NK-92 treated with Interleukin-12 subunit alpha and Interleukin-12 subunit beta, amount 100 ng/mL, for 24 hours (cell line): Measurements from ENCODE around the gene MYO5A.
A peak's percentile ranks its signal among the peaks of the same experiment; 100 is the strongest.
"Not testable (repeated sequence)": the region's sequence is repeated elsewhere in the genome, so short reads cannot be mapped to it uniquely, and the experiment has no call there.

Experiments used
- DNase-seq: peaks from one replicate; lab custom pipeline; 2025; lab: John Stamatoyannopoulos, UW

MYO5A gene

GRCh38 chr15:52528564-52529340 is at the start of gene MYO5A:
Gene MYO5A (minus strand): TSS chr15:52528880. CDS start chr15:52528806, 74 bp downstream.
- peak; percentile 87 for DNase-seq

DNA sequence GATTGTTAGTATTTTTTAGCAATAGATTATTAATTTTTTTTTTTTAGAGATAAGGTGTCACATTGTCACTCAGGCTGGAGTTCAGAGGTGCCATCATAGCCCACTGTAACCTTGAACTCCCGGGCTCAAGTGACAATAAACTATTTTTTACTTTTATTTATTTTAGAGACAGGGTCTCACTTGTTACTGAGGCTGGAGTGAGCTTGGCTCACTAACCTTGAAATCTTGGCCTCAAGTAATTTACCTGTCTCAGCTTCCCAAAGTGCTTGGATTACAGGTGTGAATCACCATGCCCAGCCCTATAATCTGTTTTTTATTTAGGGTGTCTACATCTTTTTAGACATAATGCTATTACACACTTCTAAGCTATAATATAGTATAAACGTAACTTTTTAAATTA is 48.0 kb upstream of the MYO5A start:
- no peak for DNase-seq

GRCh38 chr15:52575573-52575972 is 46.9 kb upstream of the MYO5A start:
- DNase-seq: not testable (repeated sequence)

DNA sequence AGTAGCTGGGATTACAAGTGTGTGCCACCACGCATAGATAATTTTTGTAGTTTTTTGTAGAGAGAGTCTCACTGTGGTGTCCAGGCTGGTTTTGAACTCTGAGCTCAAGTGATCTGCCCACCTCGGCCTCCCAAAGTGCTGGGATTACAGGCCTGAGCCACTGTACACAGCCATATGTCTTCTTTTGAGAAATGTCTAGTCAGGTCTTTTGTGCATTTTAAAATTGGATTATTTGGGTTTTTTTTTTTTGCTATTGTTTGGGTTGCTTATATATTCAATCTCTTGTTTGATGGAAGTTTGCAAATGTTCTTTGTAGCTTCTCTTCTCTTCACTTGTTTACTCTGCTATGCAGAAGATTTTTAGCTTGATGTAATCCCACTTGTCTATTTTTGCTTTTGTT is 46.4 kb upstream of the MYO5A start:
- DNase-seq: no peak

GRCh38 chr15:52574623-52575022 is 45.9 kb upstream of the MYO5A start:
- DNase-seq: not testable (repeated sequence)

DNA sequence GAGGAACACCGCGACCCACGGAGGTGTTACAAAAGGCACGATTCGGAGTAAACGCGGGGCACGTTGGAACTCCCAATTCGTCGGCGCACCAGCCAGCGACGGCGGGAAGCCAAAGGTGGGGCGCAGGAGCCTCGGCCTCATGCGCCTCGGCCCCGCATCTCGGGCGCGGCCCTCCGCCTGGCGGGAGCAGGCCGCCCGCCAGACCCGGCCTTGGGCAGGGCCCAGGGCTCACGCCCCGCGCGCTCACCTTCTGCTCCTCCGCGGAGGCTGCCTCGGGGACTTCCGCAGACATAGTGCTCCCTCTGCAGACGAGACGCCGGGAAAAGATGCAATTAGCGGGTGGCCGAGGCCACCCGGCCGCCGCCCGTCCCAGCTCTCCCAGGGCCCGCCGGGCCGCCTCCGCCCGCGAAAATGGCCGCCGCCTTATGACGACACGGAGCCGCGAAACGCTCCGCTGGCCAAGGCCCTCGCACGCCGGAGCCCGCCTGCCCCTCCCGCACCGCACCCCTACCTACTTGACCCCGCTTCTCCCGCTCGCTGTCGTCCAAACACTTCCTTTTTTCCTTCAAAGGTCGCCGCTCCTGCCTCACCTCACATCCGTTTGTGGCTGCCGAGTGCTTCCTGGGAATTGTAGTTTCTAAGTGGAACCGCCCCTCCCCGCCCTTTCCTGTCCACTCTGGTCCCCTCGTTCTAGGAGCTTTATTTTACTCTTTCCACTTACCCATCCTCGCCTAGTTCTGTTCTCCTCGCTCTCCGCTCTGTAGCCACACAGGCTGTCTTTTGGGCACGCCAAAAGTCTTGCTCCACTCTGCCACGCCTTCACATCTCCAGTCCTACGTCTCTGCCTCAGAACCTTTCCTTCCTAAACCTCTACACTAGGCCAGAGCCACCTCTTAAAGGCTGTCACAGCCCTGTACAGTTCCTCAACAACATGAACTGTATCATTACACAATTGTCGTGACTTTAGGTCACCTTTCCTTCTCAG is 40.2 kb upstream of the MYO5A start, which contains the start of gene ARPP19:
ARPP19 (minus strand) TSS at position 430 of the 985 bp plus-strand sequence; CDS start at position 292, 138 bp downstream.
- peak; percentile 84 for DNase-seq

- DNase-seq: no peak
Observed at GRCh38 chr15:52567871-52568600, 39.4 kb upstream of the MYO5A start.

DNA sequence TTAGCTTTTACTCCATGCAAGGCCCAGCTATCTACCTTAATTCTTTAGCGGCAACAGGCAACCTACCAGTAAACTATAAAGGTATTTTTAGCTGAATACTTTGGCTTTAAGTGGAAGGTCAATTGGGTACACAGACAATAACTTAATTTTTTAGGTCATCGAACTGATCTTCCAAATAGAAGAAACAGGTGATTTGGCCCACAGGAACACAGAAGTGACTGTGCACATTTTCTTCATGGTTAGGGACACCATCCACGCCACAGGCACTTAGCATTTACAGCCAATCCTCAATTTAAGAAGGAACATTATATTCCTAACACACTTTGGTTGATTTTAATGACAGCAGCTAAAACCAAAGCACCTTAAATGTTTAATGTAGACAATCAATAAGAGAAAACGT is 38.2 kb upstream of the MYO5A start:
- no peak for DNase-seq

DNA sequence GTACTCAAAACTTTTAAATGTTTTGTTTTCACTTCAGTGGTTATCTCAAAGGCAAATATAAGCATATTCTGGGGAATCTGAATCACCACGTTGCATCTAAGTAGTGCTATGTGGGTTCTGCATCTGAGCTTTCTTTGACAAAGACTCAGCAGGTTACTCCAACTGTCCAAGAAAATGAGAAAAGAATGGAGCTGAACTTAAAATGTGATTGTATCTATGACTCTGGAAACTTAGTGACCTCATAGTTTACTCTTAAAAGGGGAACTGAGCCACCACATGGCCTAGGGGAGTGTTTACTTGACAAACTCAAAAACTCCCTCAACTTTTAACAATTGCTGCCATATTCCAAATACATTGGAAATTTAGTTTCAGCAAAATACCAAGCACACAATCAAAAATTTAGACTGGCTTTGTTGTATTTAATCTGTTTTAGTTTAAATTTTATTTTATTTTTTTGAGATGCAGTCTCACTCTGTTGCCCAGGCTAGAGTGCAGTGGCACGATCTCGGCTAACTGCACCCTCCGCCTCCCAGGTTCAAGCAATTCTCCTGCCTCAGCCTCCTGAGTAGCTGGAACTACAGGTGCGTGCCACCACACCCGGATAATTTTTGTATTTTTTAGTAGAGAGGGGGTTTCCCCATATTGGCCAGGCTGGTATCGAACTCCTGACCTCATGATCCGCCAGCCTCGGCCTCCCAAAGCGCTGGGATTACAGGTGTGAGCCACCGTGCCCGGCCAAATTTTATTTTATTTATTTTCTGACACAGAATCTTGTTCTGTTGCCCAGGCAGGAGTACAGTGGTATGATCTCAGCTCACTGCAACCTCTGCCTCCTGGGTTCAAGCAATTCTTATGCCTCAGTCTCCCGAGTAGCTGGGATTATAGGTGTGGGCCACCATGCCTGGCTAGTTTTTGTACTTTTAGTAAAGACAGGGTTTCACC is 37.0 kb upstream of the MYO5A start:
- not testable (repeated sequence) for DNase-seq

- no peak for DNase-seq
Observed at GRCh38 chr15:52563501-52564060, 34.9 kb upstream of the MYO5A start.

GRCh38 chr15:52559575-52559974 is 30.9 kb upstream of the MYO5A start:
- no peak for DNase-seq

DNA sequence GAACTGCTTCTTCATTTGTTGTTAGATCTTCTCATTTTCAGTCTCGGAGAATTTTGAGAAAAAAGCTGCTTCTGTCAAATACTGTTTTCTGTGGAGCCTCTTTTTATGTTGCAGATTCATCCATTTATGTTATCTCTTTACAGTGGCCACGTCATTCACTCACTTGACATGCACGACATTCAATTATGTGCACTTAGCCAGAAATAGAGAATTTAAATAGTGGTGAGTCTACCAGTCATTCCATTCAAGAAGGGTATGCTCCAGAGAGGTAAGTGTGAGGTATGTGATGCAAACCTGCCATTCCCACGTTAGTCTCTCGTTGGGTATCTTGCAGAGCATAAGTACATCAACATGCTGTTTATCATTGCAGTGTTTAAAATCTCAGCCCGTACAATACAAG is 30.3 kb upstream of the MYO5A start:
- no peak for DNase-seq

GRCh38 chr15:52558196-52558595 is 29.5 kb upstream of the MYO5A start:
- peak; percentile 57 for DNase-seq

DNA sequence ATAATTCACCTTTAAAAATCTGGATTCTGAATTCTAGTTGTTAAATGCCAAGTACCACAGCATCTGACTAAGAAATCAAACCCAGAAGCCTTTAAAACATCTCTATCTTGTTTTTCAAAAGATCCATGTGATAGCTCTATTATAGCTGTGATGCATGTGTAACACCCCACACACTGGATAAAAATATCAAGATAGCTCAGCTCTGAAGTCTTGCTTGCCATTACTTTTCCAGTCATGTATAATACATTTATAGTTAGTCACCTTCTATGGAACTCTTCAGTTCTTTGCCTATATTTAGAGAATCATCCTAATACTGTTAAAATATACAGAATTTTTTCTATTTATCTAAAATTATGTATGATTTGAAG is 28.6 kb upstream of the MYO5A start:
- DNase-seq: no peak

GRCh38 chr15:52556524-52557273 is 28.0 kb upstream of the MYO5A start:
- DNase-seq: no peak

DNA sequence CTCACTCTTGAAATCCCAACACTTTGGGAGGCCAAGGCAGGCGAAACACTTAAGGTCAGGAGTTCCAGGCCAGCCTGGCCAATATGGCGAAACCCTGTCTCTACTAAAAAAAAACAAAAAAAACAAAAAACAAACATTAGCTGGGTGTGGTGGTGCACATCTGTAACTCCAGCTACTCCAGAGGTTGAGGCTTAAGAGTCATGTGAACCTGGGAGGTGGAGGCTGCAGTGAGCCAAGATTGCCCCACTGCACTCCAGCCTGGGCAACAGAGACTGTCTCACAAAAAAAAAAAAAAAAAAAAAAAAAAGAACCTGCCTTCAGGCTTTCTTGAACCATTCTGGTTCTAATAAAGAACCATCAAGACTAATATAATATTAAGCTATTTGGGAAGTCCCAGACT is 23.6 kb upstream of the MYO5A start:
- no peak for DNase-seq

DNA sequence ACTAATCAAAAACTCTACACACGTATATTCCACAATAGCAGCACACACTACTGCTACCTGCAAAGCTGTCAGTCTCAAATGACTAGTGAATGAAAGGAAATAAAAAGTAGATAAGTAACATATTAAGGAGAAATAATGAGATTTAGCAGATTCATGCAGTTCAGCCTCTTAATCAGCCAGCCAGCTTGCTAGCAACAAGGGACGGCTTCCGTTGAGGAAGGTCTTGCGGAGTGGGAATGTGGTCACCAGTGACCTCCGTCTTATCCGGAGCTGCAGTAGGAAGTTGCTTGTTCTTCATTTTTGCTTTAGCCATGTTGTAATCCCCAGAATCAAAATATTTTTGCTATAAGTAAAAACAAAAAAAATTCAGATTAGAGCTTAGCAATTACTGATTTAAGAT is 23.1 kb upstream of the MYO5A start:
- no peak for DNase-seq

- DNase-seq: not testable (repeated sequence)
Observed at GRCh38 chr15:52551186-52551585, 22.5 kb upstream of the MYO5A start.

DNA sequence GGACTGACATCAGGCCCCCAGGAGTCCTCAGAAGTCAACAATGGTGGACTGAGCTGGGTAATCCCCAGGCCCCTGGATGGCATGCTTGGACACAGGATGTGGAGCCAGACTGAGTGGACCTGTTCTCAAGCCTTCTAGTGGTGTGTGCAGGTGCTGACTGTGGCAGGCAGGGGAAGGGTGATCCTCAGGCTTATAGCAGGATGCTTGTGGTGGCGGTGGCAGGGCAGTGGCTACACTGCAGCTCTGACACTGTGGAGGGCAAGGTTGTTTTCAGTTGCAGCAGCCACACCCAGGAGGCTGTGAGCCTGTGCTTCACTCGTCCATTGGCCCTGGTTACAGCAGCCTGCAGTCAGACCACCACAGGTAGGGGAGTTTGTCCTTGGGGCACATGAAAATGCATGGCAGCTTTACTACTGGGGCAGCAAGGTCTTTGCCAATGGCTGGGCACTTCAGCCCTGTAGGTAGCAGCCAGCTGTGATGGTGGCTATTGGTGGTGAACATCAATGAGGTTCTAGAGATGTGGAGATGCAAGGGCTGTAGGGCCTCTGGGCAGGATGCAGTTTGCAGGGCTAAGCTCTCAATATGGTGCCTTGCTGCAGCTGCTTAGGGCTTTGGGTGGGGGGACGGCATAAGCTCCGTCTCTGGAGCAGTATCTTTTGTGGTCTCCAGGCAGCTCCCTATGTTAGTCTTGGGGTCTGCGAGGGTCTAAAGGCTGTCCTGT is 17.5 kb upstream of the MYO5A start:
- no peak for DNase-seq
